ENCODE measurements around the gene BRSK2.

DNA sequence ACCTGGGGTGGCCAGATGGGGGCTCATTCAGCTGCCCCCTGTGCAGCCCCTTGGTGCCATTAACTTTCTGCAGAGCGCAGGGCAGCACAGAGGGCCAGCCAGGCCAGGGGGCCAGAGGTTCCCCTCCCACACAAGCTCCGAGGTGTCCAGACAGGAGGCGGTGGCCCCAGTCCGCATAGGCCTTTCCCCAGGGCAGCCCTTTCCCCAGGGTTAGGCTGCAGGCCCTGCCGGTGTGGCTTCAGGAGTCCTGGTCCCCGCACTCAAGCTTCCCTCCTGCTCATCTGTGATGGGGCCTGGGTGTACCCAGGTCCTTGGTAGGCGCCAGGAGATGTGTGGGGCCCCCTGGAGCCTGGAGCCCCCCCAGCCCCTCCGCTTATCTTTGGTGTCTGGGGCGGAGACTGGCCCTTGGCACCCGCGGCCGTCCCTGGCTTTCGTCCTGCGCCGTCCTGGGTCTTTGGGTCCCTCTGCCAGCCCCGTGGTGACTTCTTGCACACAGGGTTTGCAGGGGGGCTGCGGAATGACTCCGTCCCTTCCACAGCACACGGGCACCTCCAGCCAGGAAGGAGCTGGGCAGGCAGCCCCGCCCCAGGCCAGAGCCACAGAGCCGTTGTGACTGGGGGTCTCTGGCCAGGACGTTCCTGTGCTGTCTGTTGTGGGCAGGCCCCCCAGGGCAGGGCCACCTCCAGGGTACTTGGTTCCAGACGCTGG, 8.9 kb downstream of the BRSK2 start:
- TF ChIP-seq SUZ12 (IDR thresholded peaks at IDR 0.05; ENCODE audit: extremely low read depth, insufficient read depth, insufficient read length) (no peak), ZNF274 (IDR thresholded peaks at IDR 0.05; ENCODE audit: low read depth, low read length) (no peak)
